Epithelial cell of esophagus (primary cell): ENCODE data around the gene TUBGCP2.
"Not testable (repeated sequence)": the region's sequence is repeated elsewhere in the genome, so short reads cannot be mapped to it uniquely, and the experiment has no call there.

Experiments
- DNase-seq: peaks from one replicate; pipeline ENCODE4 v3.0.0; 2010; ENCODE audit warnings: low read depth
- H3K4me3 ChIP-seq: 2 replicates; pipeline ENCODE4 v1.5.1; 2011; ENCODE audit warnings: mild to moderate bottlenecking, low read length, control low read depth
- CTCF ChIP-seq: IDR thresholded peaks from 2 replicates; pipeline ENCODE4 v1.5.1; 2011; ENCODE audit warnings: low read depth, mild to moderate bottlenecking, low read length, control low read depth, inconsistent platforms; ENCODE audit not compliant: insufficient read depth; ENCODE audit errors: missing control alignments

Gene TUBGCP2

GRCh38 chr10:133326745-133327650, 18.3 kb upstream of the TUBGCP2 start:
- no peak for TF ChIP-seq CTCF
- DNase-seq = no peak
- no peak overlapping the region for H3K4me3 ChIP-seq

GRCh38 chr10:133326223-133326551, 17.5 kb upstream of the TUBGCP2 start:
- TF ChIP-seq CTCF = no peak
- no peak overlapping the region for H3K4me3 ChIP-seq
- no peak for DNase-seq

GRCh38 chr10:133325440-133326222, 17.0 kb upstream of the TUBGCP2 start:
- peak overlapping the region; percentile 24 for H3K4me3 ChIP-seq
- TF ChIP-seq CTCF = no peak
- DNase-seq = no peak

- no peak for TF ChIP-seq CTCF
- DNase-seq = no peak
- H3K4me3 ChIP-seq = no peak overlapping the region
Measured at GRCh38 chr10:133324857-133325260, 16.2 kb upstream of the TUBGCP2 start.

GRCh38 chr10:133324198-133324792, 15.6 kb upstream of the TUBGCP2 start:
- DNase-seq = peak; percentile 59
- no peak overlapping the region for H3K4me3 ChIP-seq
- TF ChIP-seq CTCF = no peak

GRCh38 chr10:133322064-133322709, 13.5 kb upstream of the TUBGCP2 start:
- DNase-seq, H3K4me3 ChIP-seq: not testable (repeated sequence)

- H3K4me3 ChIP-seq, DNase-seq: not testable (repeated sequence)
Measured at GRCh38 chr10:133320852-133321422, 12.3 kb upstream of the TUBGCP2 start.
